ENCODE measurements around the gene SFSWAP.

SFSWAP gene

DNA sequence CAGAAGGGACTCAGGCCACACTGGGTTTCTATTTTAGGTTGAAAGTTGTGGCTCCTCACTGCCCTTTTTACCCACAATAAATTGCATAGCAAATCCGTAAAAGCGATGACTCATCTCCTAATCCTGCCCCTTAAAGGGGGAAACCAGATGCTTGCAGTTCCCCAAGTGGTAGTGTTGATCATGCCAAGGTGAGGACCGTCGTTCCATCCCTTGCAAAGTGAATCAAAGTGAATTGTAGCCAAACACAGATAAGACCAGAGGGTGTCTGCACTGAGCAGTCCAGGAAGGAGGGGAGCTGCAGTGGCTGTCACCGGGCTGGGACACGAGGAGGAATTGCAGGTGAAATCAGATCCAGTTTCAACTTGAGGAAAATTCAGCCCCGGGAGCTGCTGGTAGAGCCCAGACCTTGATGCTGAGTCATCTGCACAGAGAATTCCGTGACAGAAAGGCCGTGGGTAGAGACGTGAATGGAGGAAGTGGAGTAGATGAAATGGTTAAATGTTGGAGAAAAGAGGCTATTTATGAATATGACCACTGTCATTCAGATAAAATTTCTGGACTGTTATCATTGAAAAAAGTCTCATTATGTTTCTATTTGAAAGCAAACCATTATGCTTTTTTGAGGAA is 73.1 kb downstream of the SFSWAP start:
- TF ChIP-seq SPI1 (IDR thresholded peaks at IDR 0.05; ENCODE audit: low read depth, low read length) (peak; percentile 48), TAF1 (IDR thresholded peaks at IDR 0.05; ENCODE audit: low read depth, low read length) (no peak), POU2F2 (IDR thresholded peaks at IDR 0.05; ENCODE audit: low read depth, low read length) (0 out of 2 replicates have a peak, but pooled peaks have one; percentile 39), POLR2AphosphoS5 (IDR thresholded peaks at IDR 0.05; ENCODE audit: low read depth, low read length) (no peak)
- peak; percentile 93 for FAIRE-seq
- DNase-seq (ENCODE audit: insufficient read length, low spot score), result no peak

DNA sequence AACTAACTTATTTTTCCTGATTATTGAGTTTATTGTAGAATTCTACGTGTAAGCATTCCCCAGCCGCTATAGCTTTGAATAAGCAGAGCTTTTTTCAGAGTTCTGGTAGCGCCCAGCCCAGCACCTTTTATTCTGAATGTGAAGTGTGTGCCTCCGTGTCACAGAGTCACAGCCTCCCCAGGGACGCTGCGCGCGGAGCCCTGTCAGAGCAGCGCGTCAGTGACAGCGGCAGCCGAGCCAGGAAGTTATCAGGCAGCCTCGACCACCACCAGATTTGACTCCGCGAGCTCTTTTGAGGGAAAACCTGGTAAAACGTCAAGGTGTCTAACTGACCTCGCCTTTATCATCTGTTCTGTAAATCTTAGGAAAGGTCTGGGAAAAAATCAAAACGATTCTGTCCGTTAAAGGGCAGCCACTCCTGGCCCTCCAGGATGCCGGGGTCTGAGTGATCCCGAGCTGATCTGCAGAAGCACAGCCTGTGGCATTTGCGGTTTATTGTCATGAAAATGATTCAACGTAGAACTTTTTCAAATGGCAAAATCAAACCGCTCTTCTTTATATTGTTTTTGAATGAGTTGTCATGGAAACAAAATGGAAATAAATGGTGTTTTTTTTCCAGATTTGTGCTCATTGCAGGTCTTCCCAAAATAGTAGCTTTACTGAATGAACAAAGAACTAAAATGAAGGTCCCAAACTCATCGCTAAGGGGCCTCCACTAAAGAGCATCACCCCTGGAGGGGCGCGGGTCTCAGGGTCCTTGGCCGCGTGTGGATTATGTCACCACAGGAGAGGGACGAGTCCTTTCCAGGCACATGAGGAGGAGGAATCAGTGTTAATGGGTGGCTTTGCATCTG is 74.2 kb downstream of the SFSWAP start:
- TF ChIP-seq POU2F2 (IDR thresholded peaks at IDR 0.05; ENCODE audit: low read depth, low read length) (no peak), TAF1 (IDR thresholded peaks at IDR 0.05; ENCODE audit: low read depth, low read length) (no peak), POLR2A (IDR thresholded peaks at IDR 0.05; ENCODE audit: low read depth, low read length) (no peak), PAX5 (IDR thresholded peaks at IDR 0.05; ENCODE audit: insufficient read depth, low read length, severe bottlenecking) (no peak), POLR2AphosphoS5 (IDR thresholded peaks at IDR 0.05; ENCODE audit: low read depth, low read length) (no peak), SPI1 (IDR thresholded peaks at IDR 0.05; ENCODE audit: low read depth, low read length) (no peak)
- FAIRE-seq (no peak), DNase-seq (ENCODE audit: insufficient read length, low spot score) (no peak)

DNA sequence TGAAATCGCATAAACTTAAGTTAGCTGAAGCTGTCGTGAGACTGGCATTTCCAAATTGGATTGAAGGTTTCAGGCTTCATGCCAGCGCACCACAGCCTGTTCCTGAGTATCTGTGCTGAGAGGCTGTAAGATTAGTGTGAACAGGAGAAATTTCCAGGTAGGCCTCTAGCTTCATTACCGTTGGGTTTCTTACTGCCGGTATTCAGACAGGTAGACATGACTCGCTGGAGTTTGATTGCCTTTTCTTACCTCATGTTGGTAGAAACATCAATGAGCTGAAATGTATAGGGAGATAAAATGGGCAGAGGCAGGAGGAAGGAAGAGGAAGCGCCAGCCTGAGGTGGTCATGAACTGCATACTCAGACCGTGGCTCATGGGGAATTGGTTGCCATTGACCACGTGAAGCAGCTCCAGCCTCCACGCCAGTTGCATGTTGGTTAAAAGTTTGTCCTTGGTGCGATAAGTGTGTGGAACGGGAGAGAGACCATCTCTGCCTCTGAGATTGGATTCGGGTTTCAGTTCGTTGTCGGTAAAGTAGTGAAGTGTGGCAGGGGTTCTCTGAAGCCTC is 75.0 kb downstream of the SFSWAP start:
- no peak for TF ChIP-seq POLR2AphosphoS5 (IDR thresholded peaks at IDR 0.05; ENCODE audit: low read depth, low read length)
- TF ChIP-seq POLR2A (IDR thresholded peaks at IDR 0.05; ENCODE audit: low read depth, low read length), result no peak
- TF ChIP-seq PAX5 (IDR thresholded peaks at IDR 0.05; ENCODE audit: insufficient read depth, low read length, severe bottlenecking), result no peak
- no peak for TF ChIP-seq TAF1 (IDR thresholded peaks at IDR 0.05; ENCODE audit: low read depth, low read length)
- no peak for TF ChIP-seq SPI1 (IDR thresholded peaks at IDR 0.05; ENCODE audit: low read depth, low read length)
- TF ChIP-seq POU2F2 (IDR thresholded peaks at IDR 0.05; ENCODE audit: low read depth, low read length), result no peak
- FAIRE-seq, result peak; percentile 68
- DNase-seq (ENCODE audit: insufficient read length, low spot score), result no peak

DNA sequence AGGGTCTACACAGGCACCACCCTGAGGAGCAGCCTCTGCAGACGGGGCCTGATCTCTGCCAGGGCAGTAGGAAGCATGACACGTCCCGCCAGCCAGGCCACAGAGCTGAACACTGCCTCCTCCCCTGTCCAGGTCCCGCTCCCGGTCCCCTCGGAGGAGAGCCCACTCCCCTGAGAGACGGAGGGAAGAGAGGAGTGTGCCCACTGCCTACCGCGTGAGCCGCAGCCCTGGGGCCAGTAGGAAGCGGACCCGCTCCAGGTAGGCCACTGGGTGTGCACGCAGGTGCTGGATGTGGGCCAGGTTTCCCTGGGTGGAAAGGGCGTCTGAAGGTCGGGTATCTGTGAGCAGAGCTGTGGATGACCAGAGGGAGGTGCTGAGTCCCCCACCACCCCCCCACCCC is 75.4 kb downstream of the SFSWAP start:
- TF ChIP-seq PAX5 (IDR thresholded peaks at IDR 0.05; ENCODE audit: insufficient read depth, low read length, severe bottlenecking) (no peak), SPI1 (IDR thresholded peaks at IDR 0.05; ENCODE audit: low read depth, low read length) (no peak), TAF1 (IDR thresholded peaks at IDR 0.05; ENCODE audit: low read depth, low read length) (no peak), POU2F2 (IDR thresholded peaks at IDR 0.05; ENCODE audit: low read depth, low read length) (no peak), POLR2AphosphoS5 (IDR thresholded peaks at IDR 0.05; ENCODE audit: low read depth, low read length) (no peak), POLR2A (IDR thresholded peaks at IDR 0.05; ENCODE audit: low read depth, low read length) (no peak)
- no peak for FAIRE-seq
- DNase-seq (ENCODE audit: insufficient read length, low spot score), result no peak

DNA sequence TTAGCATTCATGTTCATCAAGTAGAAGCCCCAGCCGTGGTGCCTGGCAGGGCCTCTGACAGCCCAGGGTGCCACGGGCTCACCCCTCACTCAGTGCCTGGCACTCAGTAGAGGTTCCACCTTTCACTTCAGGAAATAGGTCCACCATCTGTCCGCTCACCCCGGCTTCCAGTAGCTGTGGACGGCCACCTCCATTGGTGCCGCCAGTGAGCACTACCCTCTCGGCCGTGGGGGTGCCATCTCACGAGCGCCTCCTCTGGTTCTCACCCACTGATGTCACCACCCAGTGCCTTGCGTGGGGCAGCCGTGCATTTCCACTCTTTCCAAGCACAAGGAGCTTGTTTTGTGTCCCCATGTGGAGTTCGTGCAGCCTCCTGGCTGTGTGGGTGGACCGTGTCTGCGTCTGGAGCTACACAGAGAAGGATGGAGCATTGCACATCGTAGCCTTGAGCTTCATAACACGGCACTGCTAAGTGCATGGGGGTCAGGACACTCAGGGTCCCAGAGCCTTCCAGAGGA is 76.3 kb downstream of the SFSWAP start:
- TF ChIP-seq TAF1 (IDR thresholded peaks at IDR 0.05; ENCODE audit: low read depth, low read length) (no peak), PAX5 (IDR thresholded peaks at IDR 0.05; ENCODE audit: insufficient read depth, low read length, severe bottlenecking) (no peak), POLR2A (IDR thresholded peaks at IDR 0.05; ENCODE audit: low read depth, low read length) (no peak)
- DNase-seq (ENCODE audit: insufficient read length, low spot score), result no peak
- no peak for FAIRE-seq

DNA sequence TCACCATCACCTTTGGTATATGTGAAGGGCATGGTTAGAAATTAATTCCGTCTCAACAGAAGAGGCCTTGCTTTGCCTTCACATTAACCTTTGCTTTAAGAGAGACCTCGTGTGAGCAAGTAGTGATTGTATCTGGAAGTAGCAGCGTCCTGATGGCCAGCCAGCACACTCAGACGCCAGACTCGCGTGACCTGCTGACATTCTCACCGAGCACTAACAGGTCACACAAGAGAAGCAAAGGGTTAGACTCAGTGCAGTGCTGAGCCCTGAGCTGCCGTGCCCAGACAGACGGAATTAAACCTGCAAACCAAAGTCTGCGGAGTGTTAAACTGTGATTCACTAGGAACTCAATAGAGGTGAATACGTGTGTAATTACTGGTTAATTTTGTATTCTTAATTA is 77.2 kb downstream of the SFSWAP start:
- TF ChIP-seq POLR2AphosphoS5 (IDR thresholded peaks at IDR 0.05; ENCODE audit: low read depth, low read length) (no peak), POLR2A (IDR thresholded peaks at IDR 0.05; ENCODE audit: low read depth, low read length) (no peak), TAF1 (IDR thresholded peaks at IDR 0.05; ENCODE audit: low read depth, low read length) (no peak), PAX5 (IDR thresholded peaks at IDR 0.05; ENCODE audit: insufficient read depth, low read length, severe bottlenecking) (no peak), SPI1 (IDR thresholded peaks at IDR 0.05; ENCODE audit: low read depth, low read length) (no peak), POU2F2 (IDR thresholded peaks at IDR 0.05; ENCODE audit: low read depth, low read length) (no peak)
- FAIRE-seq, result no peak
- no peak for DNase-seq (ENCODE audit: insufficient read length, low spot score)

DNA sequence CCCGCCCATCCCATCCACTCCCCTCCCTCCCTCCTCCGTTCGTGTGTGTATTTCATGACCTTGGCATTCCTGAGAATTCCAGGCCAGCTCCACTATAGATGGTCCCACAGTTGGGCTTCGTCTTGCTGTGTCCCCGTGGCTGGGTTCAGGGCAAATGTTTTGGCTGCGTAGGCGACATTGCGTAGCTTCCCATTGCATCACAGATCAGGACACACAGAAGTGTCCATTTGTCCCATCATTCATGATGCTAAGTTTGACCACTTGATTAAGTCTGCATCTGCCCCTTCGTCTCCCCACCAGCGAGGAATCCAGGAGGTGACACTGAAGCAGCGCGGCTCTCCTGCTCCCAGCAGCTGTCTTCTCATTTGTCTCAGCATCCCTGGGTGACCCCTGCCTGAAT is 78.7 kb downstream of the SFSWAP start:
- no peak for TF ChIP-seq POLR2A (IDR thresholded peaks at IDR 0.05; ENCODE audit: low read depth, low read length)

DNA sequence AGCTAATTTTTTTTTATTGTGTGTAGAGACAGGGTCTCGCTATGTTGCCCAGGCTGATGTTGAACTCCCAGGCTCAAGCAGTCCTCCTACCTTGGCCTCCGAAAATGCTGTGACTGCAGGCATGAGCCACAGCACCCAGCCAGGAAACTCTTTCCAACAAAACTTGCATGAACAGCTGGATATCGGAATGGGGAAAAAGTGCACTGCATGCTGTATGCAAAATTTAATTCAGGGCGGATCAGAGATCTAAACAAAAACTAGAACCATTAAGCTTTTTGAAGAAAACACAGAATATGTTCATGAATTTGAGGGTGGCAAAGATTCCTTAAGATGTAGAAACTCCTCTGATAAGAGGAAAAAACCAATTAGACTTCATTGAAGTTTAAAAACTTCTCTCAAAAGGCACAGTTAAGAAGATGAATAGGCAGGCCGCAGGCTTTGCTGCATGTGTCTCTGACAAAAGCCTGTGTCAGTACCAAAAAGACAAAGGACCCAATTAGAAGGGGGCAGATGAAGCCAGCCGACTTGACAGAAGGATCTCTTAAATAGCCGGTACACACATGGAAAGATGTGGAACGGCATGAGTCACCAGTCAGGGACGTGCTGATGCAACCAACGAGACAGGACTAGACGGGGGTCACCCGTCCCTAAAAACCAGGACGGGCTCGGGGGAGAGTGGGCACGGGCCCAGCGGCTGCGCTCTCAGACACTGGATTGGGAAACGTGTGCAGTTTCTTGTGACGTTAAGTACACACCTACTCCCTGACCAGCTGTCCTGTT is 82.5 kb downstream of the SFSWAP start:
- TF ChIP-seq SPI1 (IDR thresholded peaks at IDR 0.05; ENCODE audit: low read depth, low read length) (no peak), PAX5 (IDR thresholded peaks at IDR 0.05; ENCODE audit: insufficient read depth, low read length, severe bottlenecking) (no peak), POLR2AphosphoS5 (IDR thresholded peaks at IDR 0.05; ENCODE audit: low read depth, low read length) (no peak), POLR2A (IDR thresholded peaks at IDR 0.05; ENCODE audit: low read depth, low read length) (no peak), POU2F2 (IDR thresholded peaks at IDR 0.05; ENCODE audit: low read depth, low read length) (no peak), TAF1 (IDR thresholded peaks at IDR 0.05; ENCODE audit: low read depth, low read length) (no peak)
- FAIRE-seq (no peak), DNase-seq (ENCODE audit: insufficient read length, low spot score) (no peak)

More for the DNA sequence above, 78.7 kb downstream of the SFSWAP start:
- DNase-seq (ENCODE audit: insufficient read length, low spot score) (no peak), FAIRE-seq (no peak)

DNA sequence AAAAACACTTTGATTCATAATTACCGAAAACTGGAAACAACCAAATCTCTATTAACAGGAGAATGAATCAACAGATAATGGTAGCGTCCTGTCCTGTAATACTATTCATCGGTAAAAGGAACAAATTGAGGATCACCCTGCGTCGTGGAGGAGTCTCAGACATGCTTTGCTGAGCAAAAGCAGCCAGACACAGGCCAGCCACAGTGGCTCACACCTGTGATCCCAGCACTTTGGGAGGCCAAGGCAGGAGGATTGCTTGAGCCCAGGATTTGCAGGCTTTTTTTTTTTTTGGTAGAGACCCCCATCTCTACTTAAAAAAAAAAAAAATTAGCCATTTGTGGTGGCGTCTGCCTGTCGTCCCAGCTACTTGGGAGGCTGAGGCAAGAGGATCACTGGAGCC is 83.2 kb downstream of the SFSWAP start:
- no peak for TF ChIP-seq POLR2AphosphoS5 (IDR thresholded peaks at IDR 0.05; ENCODE audit: low read depth, low read length)
- TF ChIP-seq POLR2A (IDR thresholded peaks at IDR 0.05; ENCODE audit: low read depth, low read length), result no peak
- TF ChIP-seq PAX5 (IDR thresholded peaks at IDR 0.05; ENCODE audit: insufficient read depth, low read length, severe bottlenecking), result no peak
- no peak for TF ChIP-seq POU2F2 (IDR thresholded peaks at IDR 0.05; ENCODE audit: low read depth, low read length)
- no peak for TF ChIP-seq SPI1 (IDR thresholded peaks at IDR 0.05; ENCODE audit: low read depth, low read length)
- no peak for TF ChIP-seq TAF1 (IDR thresholded peaks at IDR 0.05; ENCODE audit: low read depth, low read length)
- FAIRE-seq (no peak), DNase-seq (ENCODE audit: insufficient read length, low spot score) (no peak)

Measured in GM12891 (cell line).